Mesenchymal stem cell (in vitro differentiated cells and primary cell): ENCODE measurements around the gene WNT2.

Source experiments
- DNase-seq: peaks from one replicate; pipeline ENCODE4 v3.0.0-alpha.2; 2013
- H2AFZ ChIP-seq: one replicate; pipeline ENCODE4 v1.6.1; 2013; ENCODE audit warnings: low read depth, mild to moderate bottlenecking, control low read depth, inconsistent platforms, low read length, moderate library complexity
- H2AK5ac ChIP-seq: 2 replicates; pipeline ENCODE4 v1.6.1; 2013; ENCODE audit warnings: low read length, moderate library complexity, mild to moderate bottlenecking, inconsistent platforms; ENCODE audit not compliant: severe bottlenecking
- H2BK120ac ChIP-seq: one replicate; pipeline ENCODE4 v1.6.1; 2013; ENCODE audit warnings: low read depth, mild to moderate bottlenecking, inconsistent platforms, low read length, moderate library complexity
- H2BK12ac ChIP-seq, 2 experiments: one replicate each; pipeline ENCODE4 v1.6.1; 2013; ENCODE audit warnings: inconsistent platforms in 2 of 2, low read length in 2 of 2, mild to moderate bottlenecking in 2 of 2, moderate library complexity in 2 of 2, control low read depth in 1 of 2
- H2BK15ac ChIP-seq: one replicate; pipeline ENCODE4 v1.6.1; 2013; ENCODE audit warnings: mild to moderate bottlenecking, low read depth, inconsistent platforms; ENCODE audit not compliant: poor library complexity, severe bottlenecking
- H2BK5ac ChIP-seq: 2 replicates; pipeline ENCODE4 v1.6.1; 2013; ENCODE audit warnings: low read depth, mild to moderate bottlenecking, low read length, control low read depth, inconsistent platforms; ENCODE audit not compliant: poor library complexity, severe bottlenecking
- H3K14ac ChIP-seq, 2 experiments: one replicate each; pipeline ENCODE4 v1.6.1; 2013; ENCODE audit warnings: inconsistent platforms in 2 of 2, low read length in 2 of 2, control low read depth in 1 of 2, mild to moderate bottlenecking in 1 of 2, moderate library complexity in 1 of 2
- H3K18ac ChIP-seq, 2 experiments: one replicate each; pipeline ENCODE4 v1.6.1; 2013; ENCODE audit warnings: inconsistent platforms in 2 of 2, low read length in 2 of 2, control low read depth in 1 of 2, low read depth in 1 of 2, mild to moderate bottlenecking in 1 of 2
- H3K23ac ChIP-seq, 2 experiments: one replicate each; pipeline ENCODE4 v1.6.1; 2013; ENCODE audit warnings: inconsistent platforms in 2 of 2, low read length in 2 of 2, mild to moderate bottlenecking in 2 of 2, moderate library complexity in 2 of 2, control low read depth in 1 of 2
- H3K27ac ChIP-seq: 2 replicates; pipeline ENCODE4 v1.5.1; 2013; ENCODE audit warnings: mild to moderate bottlenecking, moderate library complexity, low read length, control low read depth, inconsistent platforms; ENCODE audit not compliant: poor library complexity, severe bottlenecking
- H3K27me3 ChIP-seq, 2 experiments: 2 replicates each; pipeline versions ENCODE4 v1.6.1 to v1.7.0; 2013; ENCODE audit warnings: low read length in 2 of 2, mild to moderate bottlenecking in 2 of 2, moderate library complexity in 2 of 2, control low read depth in 1 of 2, inconsistent platforms in 1 of 2; ENCODE audit not compliant: control insufficient read depth in 1 of 2, insufficient read depth in 1 of 2
- H3K36me3 ChIP-seq, 2 experiments: 2 replicates each; pipeline versions ENCODE4 v1.6.1 to v1.7.0; 2013; ENCODE audit warnings: low read length in 2 of 2, control low read depth in 1 of 2, inconsistent platforms in 1 of 2, low read depth in 1 of 2, mild to moderate bottlenecking in 1 of 2; ENCODE audit not compliant: insufficient read depth in 2 of 2, control insufficient read depth in 1 of 2
- H3K4ac ChIP-seq, 2 experiments: one replicate each; pipeline ENCODE4 v1.6.1; 2013; ENCODE audit warnings: inconsistent platforms in 2 of 2, low read length in 2 of 2, mild to moderate bottlenecking in 2 of 2, moderate library complexity in 2 of 2, control low read depth in 1 of 2, low read depth in 1 of 2
- H3K4me1 ChIP-seq: 2 replicates; pipeline ENCODE4 v1.6.1; 2013; ENCODE audit warnings: low read depth, low read length, control low read depth; ENCODE audit not compliant: control insufficient read depth, insufficient read depth
- H3K4me2 ChIP-seq: 2 replicates; pipeline ENCODE4 v1.6.1; 2013; ENCODE audit warnings: low read length, mild to moderate bottlenecking, inconsistent platforms; ENCODE audit not compliant: poor library complexity, severe bottlenecking
- H3K4me3 ChIP-seq, 2 experiments: 2 replicates each; pipeline versions ENCODE4 v1.5.1 to v1.7.0; 2013; ENCODE audit warnings: low read length in 2 of 2, mild to moderate bottlenecking in 2 of 2, control low read depth in 1 of 2, low read depth in 1 of 2; ENCODE audit not compliant: insufficient read depth in 1 of 2
- H3K79me1 ChIP-seq: replicated peaks from 2 replicates; pipeline ENCODE4 v1.6.1; 2013; ENCODE audit warnings: mild to moderate bottlenecking, control low read depth, low read length, inconsistent platforms; ENCODE audit not compliant: poor library complexity, severe bottlenecking
- H3K9ac ChIP-seq: 2 replicates; pipeline ENCODE4 v1.7.0; 2013; ENCODE audit warnings: mild to moderate bottlenecking, low read length, moderate library complexity
- H3K9me3 ChIP-seq: 2 replicates; pipeline ENCODE4 v1.7.0; 2013; ENCODE audit warnings: mild to moderate bottlenecking, low read length; ENCODE audit not compliant: control insufficient read depth
- H4K8ac ChIP-seq: one replicate; pipeline ENCODE4 v1.6.1; 2013; ENCODE audit warnings: inconsistent platforms, mild to moderate bottlenecking, low read length, moderate library complexity
- H4K91ac ChIP-seq: one replicate; pipeline ENCODE4 v1.6.1; 2013; ENCODE audit warnings: mild to moderate bottlenecking, low read length, inconsistent platforms
- WGBS: methylation state at CpG from one replicate; pipeline ENCODE4 v1.1.7; 2013; ENCODE audit warnings: mixed read lengths; 5-methylcytosine and 5-hydroxymethylcytosine counted together

Gene WNT2

DNA sequence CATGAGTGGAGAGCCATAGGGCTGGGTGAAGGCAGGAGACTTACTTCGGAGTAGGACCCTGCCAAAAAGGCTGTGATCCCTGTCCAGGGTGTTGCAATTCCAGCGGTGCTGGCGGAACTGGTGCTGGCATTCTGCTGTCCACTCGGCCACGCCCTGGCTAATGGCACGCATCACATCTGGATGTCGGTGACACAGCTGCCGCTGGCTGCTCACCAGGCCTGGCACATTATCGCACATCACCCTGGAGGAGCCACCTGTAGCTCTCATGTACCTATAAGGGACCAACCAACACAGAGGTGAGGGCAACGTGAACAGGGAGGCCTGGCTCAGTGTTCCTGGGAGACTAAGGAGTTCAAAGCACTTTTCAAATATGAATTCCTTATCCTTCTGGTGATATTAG, 2.3 kb downstream of the WNT2 start:
- Histone ChIP-seq H3K9ac (no peak overlapping the region), H3K4me2 (no peak overlapping the region), H3K4ac (no peak overlapping the region), H3K27ac (no peak overlapping the region), H3K4me3 (no peak overlapping the region), H3K23ac (no peak overlapping the region), H3K4me1 (peaks cover 22% of the 10 kb centered on the region), H3K18ac (no peak overlapping the region), H3K79me1 (no peaks in the 10 kb centered on the region), H2BK120ac (no peak overlapping the region), H2AK5ac (no peak overlapping the region), H3K14ac (no peak overlapping the region), H2BK12ac (no peak overlapping the region), H4K91ac (no peak overlapping the region), H3K27me3 (peaks cover 16 to 27% of the 10 kb centered on the region in 2 experiments), H2AFZ (no peak overlapping the region), H3K36me3 (peaks cover 0 to 3% of the 10 kb centered on the region in 2 experiments), H2BK5ac (no peak overlapping the region), H4K8ac (no peak overlapping the region), H2BK15ac (no peak overlapping the region), H3K9me3 (no peaks in the 10 kb centered on the region)
- no peak for DNase-seq
- 83% methylated on average over 9 of the region's 10 CpGs for WGBS

DNA sequence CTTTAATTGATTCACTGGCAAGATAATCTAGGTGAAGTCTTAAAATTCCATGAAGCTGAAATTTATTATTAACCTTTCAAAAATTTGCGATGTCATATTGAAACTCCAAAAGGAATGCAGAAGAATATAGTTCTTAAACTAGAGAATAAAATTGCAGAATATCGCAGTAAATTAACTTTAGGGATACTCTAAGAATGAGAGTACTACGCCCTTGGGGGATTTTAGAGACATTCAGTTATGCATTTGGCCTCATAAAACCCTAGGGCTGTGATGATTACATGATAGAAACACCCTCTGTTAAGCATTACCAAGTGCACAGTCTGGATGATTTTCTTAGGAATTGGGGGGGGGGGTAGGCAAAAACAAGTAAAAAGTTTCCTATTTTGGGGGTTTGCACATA, 3.7 kb downstream of the WNT2 start:
- no peak overlapping the region for H3K23ac ChIP-seq
- WGBS: 81% methylated on average over 2 of the region's 3 CpGs
- H3K27ac ChIP-seq: no peak overlapping the region
- no peak overlapping the region for H2BK12ac ChIP-seq
- no peak overlapping the region for H3K14ac ChIP-seq
- H2BK5ac ChIP-seq: no peak overlapping the region
- no peak overlapping the region for H4K91ac ChIP-seq
- peaks cover 0 to 3% of the 10 kb centered on the region in 2 experiments for H3K36me3 ChIP-seq
- peaks cover 16 to 27% of the 10 kb centered on the region in 2 experiments for H3K27me3 ChIP-seq
- H3K4me1 ChIP-seq: peaks cover 15% of the 10 kb centered on the region
- H2BK120ac ChIP-seq: no peak overlapping the region
- no peak overlapping the region for H2AFZ ChIP-seq
- H3K18ac ChIP-seq: no peak overlapping the region
- no peak overlapping the region for H3K9ac ChIP-seq
- H2AK5ac ChIP-seq: no peak overlapping the region
- no peak overlapping the region for H3K4me2 ChIP-seq
- no peaks in the 10 kb centered on the region for H3K79me1 ChIP-seq
- H3K4me3 ChIP-seq: no peak overlapping the region
- no peak overlapping the region for H4K8ac ChIP-seq
- DNase-seq: no peak
- H3K9me3 ChIP-seq: no peaks in the 10 kb centered on the region
- no peak overlapping the region for H2BK15ac ChIP-seq
- H3K4ac ChIP-seq: no peak overlapping the region

DNA sequence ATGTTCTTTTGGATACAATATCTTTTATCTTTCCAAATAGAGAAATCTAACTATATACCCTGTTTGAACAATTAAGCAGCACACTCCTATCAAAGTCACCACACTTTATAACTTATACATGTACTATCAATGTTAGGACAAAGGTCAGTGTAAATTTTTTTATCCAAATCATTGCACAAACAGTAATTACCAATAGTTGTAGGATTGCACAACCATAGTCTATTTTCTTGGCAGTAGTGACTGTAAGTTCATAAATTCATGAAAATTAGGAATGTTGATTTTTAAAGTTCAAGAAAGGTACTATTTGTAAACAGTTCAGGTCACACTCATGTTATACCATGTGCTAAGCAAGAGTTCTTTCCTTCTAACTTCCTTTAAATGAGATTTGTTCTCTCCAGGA, 9.3 kb downstream of the WNT2 start:
- H3K9ac ChIP-seq: no peak overlapping the region
- no peak overlapping the region for H3K14ac ChIP-seq
- no peak overlapping the region for H2AK5ac ChIP-seq
- no peaks in the 10 kb centered on the region for H3K27me3 ChIP-seq
- H3K9me3 ChIP-seq: no peaks in the 10 kb centered on the region
- H2BK12ac ChIP-seq: no peak overlapping the region
- no peak overlapping the region for H3K4me2 ChIP-seq
- no peak overlapping the region for H2AFZ ChIP-seq
- no peak overlapping the region for H4K8ac ChIP-seq
- H3K4me1 ChIP-seq: no peaks in the 10 kb centered on the region
- no peak overlapping the region for H3K4me3 ChIP-seq
- no peaks in the 10 kb centered on the region for H3K36me3 ChIP-seq
- no peak overlapping the region for H2BK120ac ChIP-seq
- no peak overlapping the region for H2BK5ac ChIP-seq
- no peak overlapping the region for H3K18ac ChIP-seq
- no peak overlapping the region for H3K23ac ChIP-seq
- H3K4ac ChIP-seq: no peak overlapping the region
- no peak for DNase-seq
- no peaks in the 10 kb centered on the region for H3K79me1 ChIP-seq
- no peak overlapping the region for H3K27ac ChIP-seq
- H4K91ac ChIP-seq: no peak overlapping the region
- H2BK15ac ChIP-seq: no peak overlapping the region

DNA sequence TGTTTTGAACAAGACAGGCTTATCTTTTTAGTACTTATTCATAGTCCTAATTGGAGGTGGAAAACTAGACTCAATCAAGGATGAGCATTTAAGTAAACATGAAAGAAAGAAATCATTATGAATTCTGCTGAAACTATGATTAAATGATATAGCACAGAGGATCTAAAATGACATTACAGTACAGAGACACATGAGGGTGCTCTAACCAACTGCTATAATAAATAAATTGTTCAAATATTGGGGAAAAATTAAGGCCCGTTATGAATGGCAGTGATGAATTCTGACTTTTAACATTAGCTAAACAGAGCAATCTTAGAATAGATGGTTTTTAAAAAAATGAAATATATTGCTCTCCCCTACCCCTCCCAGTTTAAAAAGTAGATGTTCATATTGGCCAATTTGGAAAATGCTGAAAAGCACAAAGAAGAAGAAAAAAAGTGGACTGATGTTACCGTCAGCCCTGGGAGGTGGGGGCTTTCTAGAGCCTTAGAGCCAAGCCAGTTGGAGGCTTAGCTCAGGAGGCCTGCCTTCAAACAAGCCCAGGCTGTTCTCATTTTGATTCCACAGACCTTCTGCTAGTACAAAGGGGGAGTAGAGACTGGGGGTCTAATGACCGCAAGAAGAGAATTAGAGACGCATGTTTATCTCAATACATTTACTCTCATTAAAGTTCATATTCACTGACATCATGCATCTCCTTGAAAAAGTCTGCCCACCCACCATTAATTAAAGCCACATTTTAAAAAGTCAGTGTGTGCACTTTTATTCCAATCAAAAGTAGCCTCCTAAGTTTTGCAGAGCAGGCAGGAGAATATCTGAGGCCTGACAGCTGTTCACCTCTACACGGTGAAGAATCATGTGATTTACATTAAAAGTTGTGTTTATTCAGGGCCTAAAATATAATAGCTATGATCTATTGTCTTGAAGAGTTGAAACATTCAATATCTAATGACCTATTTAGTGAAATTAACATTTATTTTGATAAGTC, 10.0 kb downstream of the WNT2 start:
- 90% methylated on average over 4 of the region's 5 CpGs for whole genome bisulfite sequencing
- no peaks in the 10 kb centered on the region for H3K79me1 ChIP-seq
- no peak overlapping the region for H2BK5ac ChIP-seq
- no peak for DNase-seq
- H3K36me3 ChIP-seq: no peaks in the 10 kb centered on the region
- H3K27ac ChIP-seq: no peak overlapping the region
- no peak overlapping the region for H4K91ac ChIP-seq
- H2BK120ac ChIP-seq: no peak overlapping the region
- H3K4me1 ChIP-seq: no peaks in the 10 kb centered on the region
- H2BK12ac ChIP-seq: no peak overlapping the region
- no peak overlapping the region for H3K18ac ChIP-seq
- H3K4ac ChIP-seq: no peak overlapping the region
- H2AFZ ChIP-seq: no peak overlapping the region
- no peak overlapping the region for H3K4me3 ChIP-seq
- no peak overlapping the region for H3K14ac ChIP-seq
- H4K8ac ChIP-seq: no peak overlapping the region
- no peaks in the 10 kb centered on the region for H3K27me3 ChIP-seq
- no peak overlapping the region for H2BK15ac ChIP-seq
- H3K4me2 ChIP-seq: no peak overlapping the region
- H3K23ac ChIP-seq: no peak overlapping the region
- H3K9me3 ChIP-seq: no peaks in the 10 kb centered on the region
- H3K9ac ChIP-seq: no peak overlapping the region
- H2AK5ac ChIP-seq: no peak overlapping the region
